Left lung (tissue), 10 donors: ENCODE measurements around the gene NEDD1. TPM values are rescaled to one million over a fixed set of nuclear protein-coding genes. Genes with fewer than 3 reads are reported as not detected.

Experiments used
- ATAC-seq: fragments of 200-7000 bp; cut with Tn5 transposase; one replicate; pipeline ENCODE4 v1.9.1; 2020; ENCODE audit warnings: moderate library complexity
- DNase-seq, 4 donors: peaks; one replicate each; pipeline ENCODE4 v3.0.0-alpha.2; 2013 to 2020
- H3K27ac ChIP-seq, 2 donors: fragments of 200-600 bp; sonication (generic) in 1 of 2; one replicate each; pipeline versions ENCODE4 v1.5.0 to v1.8.0; 2020 to 2021
- H3K27me3 ChIP-seq, 2 donors: fragments of 200-600 bp; sonication (generic) in 1 of 2; one replicate each; pipeline versions ENCODE4 v1.5.0 to v1.8.0; 2020 to 2021
- H3K36me3 ChIP-seq, 2 donors: fragments of 200-600 bp; sonication (generic) in 1 of 2; one replicate each; pipeline versions ENCODE4 v1.5.0 to v1.8.0; 2020 to 2021
- H3K4me1 ChIP-seq, 2 donors: fragments of 200-600 bp; one replicate each; pipeline ENCODE4 v1.8.0; 2021
- H3K4me3 ChIP-seq, 2 donors: fragments of 200-600 bp; sonication (generic) in 1 of 2; one replicate each; pipeline versions ENCODE4 v1.5.0 to v1.8.0; 2020 to 2021; ENCODE audit warnings: mild to moderate bottlenecking in 1 of 2
- H3K9me3 ChIP-seq, 2 donors: fragments of 200-600 bp; sonication (generic) in 1 of 2; one replicate each; pipeline versions ENCODE4 v1.5.0 to v1.8.0; 2020 to 2021
- CTCF ChIP-seq, 2 donors: fragments of 200-600 bp; sonication (generic) in 1 of 2; IDR thresholded peaks; one replicate each; pipeline versions ENCODE4 v1.5.0 to v1.8.0; 2021; ENCODE audit warnings: antibody characterized with exemption in 2 of 2
- intact Hi-C, 2 donors: fragments of 100-400 bp; cut with DNase I; formaldehyde crosslinking; loops; one replicate each; pipeline versions ENCODE4 v1.11.2 to v1.14.2; 2022
- polyA plus RNA-seq, 6 donors: library from polyadenylated mRNA; unstranded; fragments of 120-200 nt; gene quantifications; one replicate each; pipeline ENCODE4 v1.2.1, GENCODE V29; 2013; ENCODE audit not compliant: insufficient read length in 6 of 6
- total RNA-seq, 2 donors: library from RNA; stranded (reverse); fragmentation: NEBNext Ultra II Directional; extraction: Animal tissue kit (Norgen Biotek cat#: 25700); gene quantifications; one replicate each; pipeline ENCODE4 v1.2.1, GENCODE V29; 2021
- donor health status: DM: no; HTN: yes; CAD: no.
- donor health status: DM: no; HTN: no; CAD: no.

Gene NEDD1
- total and polyA plus RNA-seq, 8 donors, result 16.0 to 33.1 (median 27.4) TPM

- intact Hi-C loops, result no loop called here
- Histone ChIP-seq H3K4me3 (no peak overlapping the region), H3K36me3 (no peaks in the 10 kb centered on the region), H3K27ac (no peak overlapping the region), H3K9me3 (no peaks in the 10 kb centered on the region), H3K27me3 (peaks cover 0 to 4% of the 10 kb centered on the region in 2 donors), H3K4me1 (no peaks in the 10 kb centered on the region)
- DNase-seq (no peak), ATAC-seq (peak; percentile 33)
- TF ChIP-seq CTCF (IDR thresholded peaks at IDR 0.05), result no peak
Observed at GRCh38 chr12:96889273-96889933, 17.7 kb upstream of the NEDD1 start.

GRCh38 chr12:96890331-96890730 is 16.7 kb upstream of the NEDD1 start:
- intact Hi-C loops, result no loop called here
- no peak for TF ChIP-seq CTCF (IDR thresholded peaks at IDR 0.05)

GRCh38 chr12:96892104-96892503 is 15.0 kb upstream of the NEDD1 start:
- ATAC-seq, result no peak
- DNase-seq, result no peak

More at GRCh38 chr12:96890331-96890730, 16.7 kb upstream of the NEDD1 start:
- Histone ChIP-seq H3K27ac (no peak overlapping the region), H3K4me3 (no peak overlapping the region), H3K9me3 (no peaks in the 10 kb centered on the region), H3K4me1 (no peaks in the 10 kb centered on the region), H3K27me3 (peaks cover 0 to 4% of the 10 kb centered on the region in 2 donors), H3K36me3 (no peaks in the 10 kb centered on the region)
- ATAC-seq, result no peak
- DNase-seq, result no peak

GRCh38 chr12:96897421-96897820 is 9.6 kb upstream of the NEDD1 start:
- H3K9me3 ChIP-seq, result no peaks in the 10 kb centered on the region
- no peak overlapping the region for H3K27ac ChIP-seq
- no peaks in the 10 kb centered on the region for H3K4me1 ChIP-seq
- no peak for TF ChIP-seq CTCF (IDR thresholded peaks at IDR 0.05)
- no peak overlapping the region for H3K4me3 ChIP-seq
- H3K27me3 ChIP-seq, result no peaks in the 10 kb centered on the region
- no peaks in the 10 kb centered on the region for H3K36me3 ChIP-seq
- intact Hi-C loops, result no loop called here
- DNase-seq (no peak), ATAC-seq (no peak)

More at GRCh38 chr12:96892104-96892503, 15.0 kb upstream of the NEDD1 start:
- H3K4me1 ChIP-seq, result no peaks in the 10 kb centered on the region
- H3K36me3 ChIP-seq, result no peaks in the 10 kb centered on the region
- peaks cover 0 to 4% of the 10 kb centered on the region in 2 donors for H3K27me3 ChIP-seq
- TF ChIP-seq CTCF (IDR thresholded peaks at IDR 0.05), result no peak
- no peak overlapping the region for H3K4me3 ChIP-seq
- no peak overlapping the region for H3K27ac ChIP-seq
- H3K9me3 ChIP-seq, result no peaks in the 10 kb centered on the region
- intact Hi-C loops, result no loop called here

- DNase-seq (no peak), ATAC-seq (no peak)
- Histone ChIP-seq H3K4me1 (peaks cover 0 to 1% of the 10 kb centered on the region in 2 donors), H3K9me3 (no peaks in the 10 kb centered on the region), H3K27me3 (no peaks in the 10 kb centered on the region), H3K27ac (no peak overlapping the region), H3K4me3 (no peak overlapping the region), H3K36me3 (no peaks in the 10 kb centered on the region)
- TF ChIP-seq CTCF (IDR thresholded peaks at IDR 0.05), result no peak
- intact Hi-C loops, result no loop called here
Observed at GRCh38 chr12:96901175-96901574, 5.9 kb upstream of the NEDD1 start.
